HG02571 (cell line): ENCODE data around the gene CCDC32.
"Not testable (repeated sequence)": the region's sequence is repeated elsewhere in the genome, so short reads cannot be mapped to it uniquely, and the experiment has no call there.

Experiments
- ATAC-seq: cut with Tn5 transposase; IDR thresholded peaks from one replicate; pipeline ENCODE4 v1.9.1; 2021; ENCODE audit warnings: mild to moderate bottlenecking, moderate library complexity; ENCODE audit not compliant: unreplicated experiment

CCDC32 gene

GRCh38 chr15:40564591-40565332, at the start of gene CCDC32:
TSS of gene CCDC32 (minus strand) at chr15:40565042. CDS start at chr15:40563015, 2,027 bp downstream.
- ATAC-seq = peak; percentile 92

GRCh38 chr15:40613080-40613479, 48.2 kb upstream of the CCDC32 start:
- no peak for ATAC-seq

GRCh38 chr15:40603935-40604334, 39.1 kb upstream of the CCDC32 start:
- no peak for ATAC-seq

- no peak for ATAC-seq
Measured at GRCh38 chr15:40600956-40601355, 36.1 kb upstream of the CCDC32 start.

GRCh38 chr15:40598672-40599071, 33.8 kb upstream of the CCDC32 start:
- ATAC-seq = no peak

GRCh38 chr15:40598126-40598525, 33.3 kb upstream of the CCDC32 start:
- ATAC-seq = no peak

GRCh38 chr15:40597024-40597423, 32.2 kb upstream of the CCDC32 start:
- no peak for ATAC-seq

GRCh38 chr15:40595773-40596172, 30.9 kb upstream of the CCDC32 start:
- no peak for ATAC-seq

- ATAC-seq = no peak
Measured at GRCh38 chr15:40595219-40595618, 30.4 kb upstream of the CCDC32 start.

GRCh38 chr15:40594429-40594836, 29.6 kb upstream of the CCDC32 start:
- peak; percentile 44 for ATAC-seq

GRCh38 chr15:40593588-40594428, 29.0 kb upstream of the CCDC32 start, which contains the start of gene KNL1:
TSS of gene KNL1 (plus strand) at chr15:40594249. CDS start at chr15:40602932, 8,683 bp downstream.
- peak; percentile 58 for ATAC-seq

- no peak for ATAC-seq
Measured at GRCh38 chr15:40593165-40593564, 28.3 kb upstream of the CCDC32 start.

- ATAC-seq = no peak
Measured at GRCh38 chr15:40591389-40591788, 26.5 kb upstream of the CCDC32 start.

- no peak for ATAC-seq
Measured at GRCh38 chr15:40590667-40591050, 25.8 kb upstream of the CCDC32 start.

- ATAC-seq = no peak
Measured at GRCh38 chr15:40584191-40584590, 19.3 kb upstream of the CCDC32 start.

GRCh38 chr15:40582726-40583246, 17.9 kb upstream of the CCDC32 start:
- no peak for ATAC-seq

- not testable (repeated sequence) for ATAC-seq
Measured at GRCh38 chr15:40581796-40582195, 17.0 kb upstream of the CCDC32 start.

GRCh38 chr15:40578892-40579291, 14.1 kb upstream of the CCDC32 start:
- ATAC-seq = no peak

- not testable (repeated sequence) for ATAC-seq
Measured at GRCh38 chr15:40576914-40577313, 12.1 kb upstream of the CCDC32 start.

GRCh38 chr15:40575113-40575512, 10.3 kb upstream of the CCDC32 start:
- no peak for ATAC-seq

- peak; percentile 40 for ATAC-seq
Measured at GRCh38 chr15:40569129-40569953, 4.5 kb upstream of the CCDC32 start, which contains the start of gene RPUSD2. TSS of gene RPUSD2 (plus strand) at chr15:40569299. CDS start at chr15:40569338, 39 bp downstream.
